HCT116 (cell line): ENCODE results near the gene DOCK2. TPM values are rescaled to one million over a fixed set of nuclear protein-coding genes. Genes with fewer than 3 reads are reported as not detected.

Experiments used
- ATAC-seq: fragments of 200-7000 bp; cut with Tn5 transposase; 2 replicates; pipeline ENCODE4 v1.9.1; 2020; ENCODE audit warnings: mild to moderate bottlenecking, moderate library complexity
- BruUV-seq: library from RNA; stranded (reverse); fragments of 400-500 nt; replicated peaks from 2 replicates; lab custom pipeline; 2021; lab: Mats Ljungman, UMichigan
- CTCF ChIA-PET: fragments of 300-600 bp; sonication (Branson Sonifier 250); formaldehyde crosslinking; loops from one replicate; lab custom pipeline; 2021; ENCODE audit warnings: antibody characterized with exemption; lab: Charles Lee
- POLR2A ChIA-PET: fragments of 300-600, 350-600 bp; sonication (Branson Sonifier 250); formaldehyde crosslinking; loops from one replicate; lab custom pipeline; 2021; ENCODE audit warnings: antibody characterized with exemption; lab: Charles Lee
- RAD21 ChIA-PET, 2 experiments: fragments of 300-600 bp; sonication (Branson Sonifier 250); formaldehyde crosslinking; loops; one replicate each; lab custom pipeline; 2023; ENCODE audit warnings: low total read pairs in 2 of 2; ENCODE audit not compliant: uncharacterized antibody in 2 of 2, unreplicated experiment in 2 of 2, low non-redundant PET in 1 of 2; lab: Charles Lee
- DNase-seq: peaks from one replicate; pipeline ENCODE4 v3.0.0-alpha.2; 2010; ENCODE audit warnings: low read depth, low spot score
- H2AFZ ChIP-seq: fragments of 200-600 bp; shearing (Covaris generic), sonication (generic); 2 replicates; pipeline ENCODE4 v1.6.1; 2017; ENCODE audit warnings: low read depth, mixed run types, mixed read lengths, antibody characterized with exemption, low read length; ENCODE audit not compliant: poor library complexity, severe bottlenecking
- H3K27ac ChIP-seq: 2 replicates; pipeline ENCODE4 v1.5.1; 2012; ENCODE audit warnings: low read depth, low read length
- H3K27me3 ChIP-seq: fragments of 200-600 bp; sonication (generic); 2 replicates; pipeline ENCODE4 v1.6.1; 2016; ENCODE audit warnings: mixed run types, low read length, mixed read lengths; ENCODE audit not compliant: insufficient read depth
- H3K36me3 ChIP-seq, 2 experiments: fragments of 200-500 bp in 1 of 2; fragments of 200-600 bp in 1 of 2; sonication (Bioruptor generic) in 1 of 2; sonication (generic) in 1 of 2; 2 replicates each; pipeline versions ENCODE4 v1.5.1 to v1.6.1; 2014 to 2016; ENCODE audit warnings: low read length in 2 of 2, inconsistent platforms in 1 of 2, mixed read lengths in 1 of 2, mixed run types in 1 of 2; ENCODE audit not compliant: insufficient read depth in 2 of 2, control insufficient read depth in 1 of 2
- H3K4me1 ChIP-seq, 2 experiments: fragments of 200-600 bp in 1 of 2; sonication (generic) in 1 of 2; 2 replicates each; pipeline versions ENCODE4 v1.5.1 to v1.6.1; 2012 to 2017; ENCODE audit warnings: low read length in 2 of 2, inconsistent platforms in 1 of 2, mild to moderate bottlenecking in 1 of 2, mixed read lengths in 1 of 2, mixed run types in 1 of 2, moderate library complexity in 1 of 2; ENCODE audit not compliant: insufficient read depth in 2 of 2, control insufficient read depth in 1 of 2
- H3K4me2 ChIP-seq: fragments of 200-600 bp; sonication (generic); 2 replicates; pipeline ENCODE4 v1.6.1; 2017; ENCODE audit warnings: mixed run types, low read length, mixed read lengths
- H3K4me3 ChIP-seq, 2 experiments: fragments of 200-600 bp in 1 of 2; sonication (generic) in 1 of 2; replicated peaks in 1 of 2; 2 replicates each; pipeline ENCODE4 v1.5.1; 2011 to 2016; ENCODE audit warnings: low read length in 2 of 2, control low read depth in 1 of 2, low read depth in 1 of 2, mild to moderate bottlenecking in 1 of 2, mixed read lengths in 1 of 2, mixed run types in 1 of 2
- H3K79me2 ChIP-seq: fragments of 200-600 bp; sonication (generic); 2 replicates; pipeline ENCODE4 v1.6.1; 2017; ENCODE audit warnings: mild to moderate bottlenecking, mixed run types, low read length, moderate library complexity, mixed read lengths; ENCODE audit not compliant: insufficient read depth
- H3K9ac ChIP-seq: fragments of 200-600 bp; sonication (generic); 2 replicates; pipeline ENCODE4 v1.6.1; 2016; ENCODE audit warnings: low read length, mixed read lengths
- H3K9me2 ChIP-seq: fragments of 200-600 bp; sonication (generic), shearing (Covaris generic); 2 replicates; pipeline ENCODE4 v1.6.1; 2017; ENCODE audit warnings: mixed run types, mild to moderate bottlenecking, moderate library complexity; ENCODE audit not compliant: insufficient read depth
- H3K9me3 ChIP-seq, 2 experiments: fragments of 200-500 bp in 1 of 2; fragments of 200-600 bp in 1 of 2; sonication (Bioruptor generic) in 1 of 2; sonication (generic) in 1 of 2; 2 replicates each; pipeline ENCODE4 v1.6.1; 2014 to 2017; ENCODE audit warnings: low read length in 2 of 2, mixed read lengths in 2 of 2, inconsistent platforms in 1 of 2, low read depth in 1 of 2, mild to moderate bottlenecking in 1 of 2, mixed run types in 1 of 2, moderate library complexity in 1 of 2; ENCODE audit not compliant: control insufficient read depth in 1 of 2, insufficient read depth in 1 of 2
- H4K20me1 ChIP-seq: fragments of 200-600 bp; sonication (generic), shearing (Covaris generic); 2 replicates; pipeline ENCODE4 v1.6.1; 2017; ENCODE audit warnings: mixed run types, mild to moderate bottlenecking, moderate library complexity; ENCODE audit not compliant: insufficient read depth
- CEBPB ChIP-seq: IDR thresholded peaks from 2 replicates; pipeline ENCODE4 v1.6.1; 2012; ENCODE audit warnings: low read depth
- EGR1 ChIP-seq: IDR thresholded peaks from 2 replicates; pipeline ENCODE4 v1.6.1; 2012; ENCODE audit warnings: low read depth
- ELF1 ChIP-seq: IDR thresholded peaks from 2 replicates; pipeline ENCODE4 v1.6.1; 2012; ENCODE audit warnings: low read depth, borderline replicate concordance
- EZH2phosphoT487 ChIP-seq: fragments of 200-600 bp; IDR thresholded peaks from 2 replicates; pipeline ENCODE4 v1.6.1; 2018; ENCODE audit warnings: antibody characterized with exemption, borderline replicate concordance
- JUND ChIP-seq: IDR thresholded peaks from 2 replicates; pipeline ENCODE4 v1.6.1; 2012
- POLR2A ChIP-seq: IDR thresholded peaks from 2 replicates; pipeline ENCODE4 v1.7.0; 2011; ENCODE audit warnings: borderline replicate concordance; ENCODE audit not compliant: insufficient read depth, insufficient read length; ENCODE audit errors: extremely low read depth
- RAD21 ChIP-seq: IDR thresholded peaks from 2 replicates; pipeline ENCODE4 v1.6.1; 2012; ENCODE audit warnings: low read depth, mild to moderate bottlenecking
- SP1 ChIP-seq: IDR thresholded peaks from 2 replicates; pipeline ENCODE4 v1.6.1; 2012; ENCODE audit warnings: low read depth
- TCF7L2 ChIP-seq: IDR thresholded peaks from 2 replicates; pipeline ENCODE4 v1.7.0; 2011; ENCODE audit warnings: borderline replicate concordance, inconsistent platforms; ENCODE audit not compliant: insufficient read depth, insufficient read length; ENCODE audit errors: extremely low read depth
- YY1 ChIP-seq: IDR thresholded peaks from 2 replicates; pipeline ENCODE4 v1.6.1; 2011; ENCODE audit warnings: low read length, low read depth, moderate library complexity, mild to moderate bottlenecking; ENCODE audit not compliant: insufficient replicate concordance; ENCODE audit errors: extremely low read depth
- ZFX ChIP-seq: fragments of 450-650 bp; IDR thresholded peaks from 2 replicates; pipeline ENCODE4 v1.6.1; 2017
- intact Hi-C: fragments of 100-400 bp; cut with micrococcal nuclease; formaldehyde crosslinking; loops from 2 replicates; pipeline ENCODE4 v1.10.0; 2022
- total RNA-seq: library from RNA; stranded (reverse); gene quantifications from one replicate; pipeline ENCODE4 v1.2.1, GENCODE V29; 2021; ENCODE audit not compliant: unreplicated experiment
- TF ChIP-seq, protein P1 (sequence below): IDR thresholded peaks from 2 replicates; pipeline ENCODE4 v1.6.1; 2011; ENCODE audit warnings: mild to moderate bottlenecking, low read length, moderate library complexity; ENCODE audit not compliant: insufficient replicate concordance; ENCODE audit errors: extremely low read depth

The DOCK2 gene
- total RNA-seq, 1 experiment from 2014 or later, result 0.89 TPM

GRCh38 chr5:170105642-170106611 is 468.9 kb downstream of the DOCK2 start, which contains the start of gene FOXI1:
TSS of gene FOXI1 (plus strand) at chr5:170105897. CDS start at chr5:170105958, 61 bp downstream.
- no peaks in the 10 kb centered on the region for H3K27me3 ChIP-seq
- no peaks in the 10 kb centered on the region for H3K9me3 ChIP-seq
- TF ChIP-seq ELF1 (no peak), JUND (no peak), ZFX (no peak), EZH2phosphoT487 (no peak), POLR2A (no peak), EGR1 (no peak), CEBPB (no peak), YY1 (no peak), SP1 (no peak), RAD21 (no peak), TCF7L2 (no peak)
- TF ChIP-seq, protein P1, sequence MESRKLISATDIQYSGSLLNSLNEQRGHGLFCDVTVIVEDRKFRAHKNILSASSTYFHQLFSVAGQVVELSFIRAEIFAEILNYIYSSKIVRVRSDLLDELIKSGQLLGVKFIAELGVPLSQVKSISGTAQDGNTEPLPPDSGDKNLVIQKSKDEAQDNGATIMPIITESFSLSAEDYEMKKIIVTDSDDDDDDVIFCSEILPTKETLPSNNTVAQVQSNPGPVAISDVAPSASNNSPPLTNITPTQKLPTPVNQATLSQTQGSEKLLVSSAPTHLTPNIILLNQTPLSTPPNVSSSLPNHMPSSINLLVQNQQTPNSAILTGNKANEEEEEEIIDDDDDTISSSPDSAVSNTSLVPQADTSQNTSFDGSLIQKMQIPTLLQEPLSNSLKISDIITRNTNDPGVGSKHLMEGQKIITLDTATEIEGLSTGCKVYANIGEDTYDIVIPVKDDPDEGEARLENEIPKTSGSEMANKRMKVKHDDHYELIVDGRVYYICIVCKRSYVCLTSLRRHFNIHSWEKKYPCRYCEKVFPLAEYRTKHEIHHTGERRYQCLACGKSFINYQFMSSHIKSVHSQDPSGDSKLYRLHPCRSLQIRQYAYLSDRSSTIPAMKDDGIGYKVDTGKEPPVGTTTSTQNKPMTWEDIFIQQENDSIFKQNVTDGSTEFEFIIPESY, result no peak
- H3K36me3 ChIP-seq, result no peaks in the 10 kb centered on the region
- CTCF ChIA-PET, result no interaction called here
- H3K4me3 ChIP-seq, result no peak within 1 kb of the TSS
- no peak within 1 kb of the TSS for H3K27ac ChIP-seq
- no peaks in the 10 kb centered on the region for H3K4me1 ChIP-seq
- ATAC-seq, result no peak
- intact Hi-C loops, result no loop called here
- POLR2A ChIA-PET, result no interaction called here
- RAD21 ChIA-PET, result no interaction called here
- H3K79me2 ChIP-seq, result no peaks in the 10 kb centered on the region
- no TSS peak for BruUV-seq
- no peak within 1 kb of the TSS for H3K9ac ChIP-seq
- no peak within 1 kb of the TSS for H2AFZ ChIP-seq
- H3K4me2 ChIP-seq, result no peak within 1 kb of the TSS
- no peaks in the 10 kb centered on the region for H3K9me2 ChIP-seq
- H4K20me1 ChIP-seq, result no peaks in the 10 kb centered on the region
- DNase-seq, result no peak
